ENCODE results near the gene FMNL2. TPM values are rescaled to one million over a fixed set of nuclear protein-coding genes. Genes with fewer than 3 reads are reported as not detected.

The FMNL2 gene
- total RNA-seq, 1 experiment from 2014 or later, result 46.5 TPM

- Mint-ChIP-seq H3K27ac (ENCODE audit: unreplicated experiment) (no peak overlapping the region), H3K4me3 (ENCODE audit: low read depth, unreplicated experiment) (no peak overlapping the region), H3K9me3 (ENCODE audit: low read depth, unreplicated experiment) (no peaks in the 10 kb centered on the region), H3K36me3 (ENCODE audit: insufficient read depth, unreplicated experiment) (peaks cover 50% of the 10 kb centered on the region), H3K4me1 (ENCODE audit: low read depth, unreplicated experiment) (no peaks in the 10 kb centered on the region), H3K27me3 (ENCODE audit: unreplicated experiment) (no peaks in the 10 kb centered on the region)
- CTCF ChIA-PET, result no interaction called here
- no peak for DNase-seq
- BruUV-seq (replicated peaks), result no TSS peak
- intact Hi-C loops (cut with micrococcal nuclease; ENCODE audit: unreplicated experiment), result no loop called here
- no peak for TF ChIP-seq CTCF (IDR thresholded peaks at IDR 0.05; ENCODE audit: unreplicated experiment)
Measured at GRCh38 chr2:152674334-152674733, 339.4 kb downstream of the FMNL2 start.

GRCh38 chr2:152676461-152676860 lies 341.5 kb downstream of the FMNL2 start:
- H3K36me3 Mint-ChIP-seq (ENCODE audit: insufficient read depth, unreplicated experiment), result peaks cover 59% of the 10 kb centered on the region
- H3K4me1 Mint-ChIP-seq (ENCODE audit: low read depth, unreplicated experiment), result no peaks in the 10 kb centered on the region
- H3K9me3 Mint-ChIP-seq (ENCODE audit: low read depth, unreplicated experiment), result no peaks in the 10 kb centered on the region
- no peak for DNase-seq
- H3K27me3 Mint-ChIP-seq (ENCODE audit: unreplicated experiment), result no peaks in the 10 kb centered on the region
- no TSS peak for BruUV-seq (replicated peaks)
- TF ChIP-seq CTCF (IDR thresholded peaks at IDR 0.05; ENCODE audit: unreplicated experiment), result no peak
- no peak overlapping the region for H3K4me3 Mint-ChIP-seq (ENCODE audit: low read depth, unreplicated experiment)
- CTCF ChIA-PET, result no interaction called here
- H3K27ac Mint-ChIP-seq (ENCODE audit: unreplicated experiment), result no peak overlapping the region
- intact Hi-C loops (cut with micrococcal nuclease; ENCODE audit: unreplicated experiment), result no loop called here

- BruUV-seq (replicated peaks), result no TSS peak
- Mint-ChIP-seq H3K27ac (ENCODE audit: unreplicated experiment) (no peak overlapping the region), H3K9me3 (ENCODE audit: low read depth, unreplicated experiment) (no peaks in the 10 kb centered on the region), H3K4me1 (ENCODE audit: low read depth, unreplicated experiment) (no peaks in the 10 kb centered on the region), H3K4me3 (ENCODE audit: low read depth, unreplicated experiment) (no peak overlapping the region), H3K36me3 (ENCODE audit: insufficient read depth, unreplicated experiment) (peaks cover 46% of the 10 kb centered on the region), H3K27me3 (ENCODE audit: unreplicated experiment) (no peaks in the 10 kb centered on the region)
- intact Hi-C loops (cut with micrococcal nuclease; ENCODE audit: unreplicated experiment), result no loop called here
- TF ChIP-seq CTCF (IDR thresholded peaks at IDR 0.05; ENCODE audit: unreplicated experiment), result no peak
- DNase-seq, result no peak
- CTCF ChIA-PET, result interaction anchor here (0.7 kb wide), 1 partner anchor 11 kb away, joined by 4 read pairs; no protein-coding TSS in a partner anchor
Measured at GRCh38 chr2:152678808-152679207, 343.8 kb downstream of the FMNL2 start.

GRCh38 chr2:152682663-152683062 lies 347.7 kb downstream of the FMNL2 start:
- no peak for TF ChIP-seq CTCF (IDR thresholded peaks at IDR 0.05; ENCODE audit: unreplicated experiment)
- peaks cover 31% of the 10 kb centered on the region for H3K36me3 Mint-ChIP-seq (ENCODE audit: insufficient read depth, unreplicated experiment)
- peaks cover 8% of the 10 kb centered on the region for H3K4me1 Mint-ChIP-seq (ENCODE audit: low read depth, unreplicated experiment)
- H3K4me3 Mint-ChIP-seq (ENCODE audit: low read depth, unreplicated experiment), result no peak overlapping the region
- BruUV-seq (replicated peaks), result no TSS peak
- no peaks in the 10 kb centered on the region for H3K27me3 Mint-ChIP-seq (ENCODE audit: unreplicated experiment)
- no peaks in the 10 kb centered on the region for H3K9me3 Mint-ChIP-seq (ENCODE audit: low read depth, unreplicated experiment)
- CTCF ChIA-PET, result no interaction called here
- no peak for DNase-seq
- no peak overlapping the region for H3K27ac Mint-ChIP-seq (ENCODE audit: unreplicated experiment)
- intact Hi-C loops (cut with micrococcal nuclease; ENCODE audit: unreplicated experiment), result no loop called here

Measured in Calu3 (cell line).